Fibroblast of mammary gland (primary cell): ENCODE measurements around the gene LPAR5.

Experiments used
- DNase-seq: peaks from one replicate; pipeline ENCODE4 v3.0.0-alpha.2; 2010; ENCODE audit warnings: low read depth
- H3K4me3 ChIP-seq: 2 replicates; pipeline ENCODE4 v1.5.1; 2011; ENCODE audit warnings: low read depth, mild to moderate bottlenecking, low read length, moderate library complexity; ENCODE audit not compliant: control insufficient read depth
- CTCF ChIP-seq: conservative IDR thresholded peaks from 2 replicates; pipeline ENCODE4 v1.5.1; 2011; ENCODE audit warnings: low read depth, low read length, inconsistent platforms; ENCODE audit not compliant: control insufficient read depth, insufficient read depth

Gene LPAR5

GRCh38 chr12:6612247-6612646 lies 23.5 kb downstream of the LPAR5 start:
- no peak overlapping the region for H3K4me3 ChIP-seq
- no peak for DNase-seq

GRCh38 chr12:6608592-6609281 lies 27.0 kb downstream of the LPAR5 start:
- H3K4me3 ChIP-seq: no peak overlapping the region
- peak; percentile 40 for DNase-seq
- TF ChIP-seq CTCF: no peak

More at GRCh38 chr12:6612247-6612646, 23.5 kb downstream of the LPAR5 start:
- no peak for TF ChIP-seq CTCF

- H3K4me3 ChIP-seq: no peak overlapping the region
- DNase-seq: peak; percentile 73
- no peak for TF ChIP-seq CTCF
These were observed 27.8 kb downstream of the LPAR5 start for GRCh38 chr12:6607751-6608591.

GRCh38 chr12:6606331-6607131 lies 29.2 kb downstream of the LPAR5 start:
- H3K4me3 ChIP-seq: peak overlapping the region; percentile 84
- TF ChIP-seq CTCF: no peak
- peak; percentile 34 for DNase-seq

GRCh38 chr12:6605421-6606330 lies 30.1 kb downstream of the LPAR5 start:
- TF ChIP-seq CTCF: no peak
- peak; percentile 43 for DNase-seq
- H3K4me3 ChIP-seq: peak overlapping the region; percentile 84
